ENCODE measurements around the gene NELFB. TPM values are rescaled to one million over a fixed set of nuclear protein-coding genes. Genes with fewer than 3 reads are reported as not detected.

Gene NELFB
- total and polyA plus RNA-seq, 9 of the 15 experiments (the other 6 are each of a cell fraction or from before 2014, with no cell fraction given), result 0.24 to 84.0 (median 29.7) TPM

DNA sequence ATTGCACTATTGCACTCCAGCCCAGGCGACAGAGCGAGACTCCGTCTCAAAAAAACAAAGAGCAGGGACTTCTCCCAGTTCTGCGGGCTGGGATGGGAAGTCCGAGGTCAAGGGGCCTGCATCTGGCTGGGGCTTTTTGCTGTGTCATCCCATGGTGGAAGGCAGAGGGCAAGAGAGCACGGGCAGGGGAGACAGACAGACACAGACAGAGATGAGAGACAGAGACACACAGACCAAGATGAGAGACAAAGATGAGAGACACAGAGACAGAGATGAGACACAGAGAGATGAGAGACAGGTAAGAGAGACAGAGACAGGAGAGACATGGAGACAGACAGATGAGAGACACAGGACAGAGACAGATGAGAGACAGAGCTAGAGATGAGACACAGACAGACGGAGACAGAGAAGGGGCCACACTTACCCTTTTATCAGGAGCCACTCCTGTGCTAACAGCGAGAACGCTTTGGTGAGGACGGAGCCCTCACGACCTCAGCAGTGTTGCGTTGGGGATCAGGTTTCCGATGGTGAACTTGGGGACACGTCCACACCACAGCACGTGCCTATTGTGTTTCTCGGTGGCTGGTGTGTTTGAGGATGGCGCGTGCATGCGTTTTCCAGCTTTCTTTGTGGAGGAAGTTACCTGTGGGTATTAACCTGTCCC is 13.5 kb downstream of the NELFB start (continued):
- TF ChIP-seq KAT7 (CRISPR knock-in tag; IDR thresholded peaks at IDR 0.05; ENCODE audit: borderline replicate concordance) (0 out of 2 replicates have a peak, but pooled peaks have one; percentile 31), BRD9 (IDR thresholded peaks at IDR 0.05; ENCODE audit: low read depth, partially characterized antibody) (peak; percentile 69), CXXC5 (CRISPR knock-in tag; IDR thresholded peaks at IDR 0.05) (peak; percentile 74), ARNT (IDR thresholded peaks at IDR 0.05) (peak; percentile 47 to 90; a peak in 2 of 4 replicates), RCOR1 (IDR thresholded peaks at IDR 0.05; ENCODE audit: borderline replicate concordance in 1 of 2, low read depth in 2 of 2, low read length in 2 of 2) (no peak)
- TF ChIP-seq, protein P1, sequence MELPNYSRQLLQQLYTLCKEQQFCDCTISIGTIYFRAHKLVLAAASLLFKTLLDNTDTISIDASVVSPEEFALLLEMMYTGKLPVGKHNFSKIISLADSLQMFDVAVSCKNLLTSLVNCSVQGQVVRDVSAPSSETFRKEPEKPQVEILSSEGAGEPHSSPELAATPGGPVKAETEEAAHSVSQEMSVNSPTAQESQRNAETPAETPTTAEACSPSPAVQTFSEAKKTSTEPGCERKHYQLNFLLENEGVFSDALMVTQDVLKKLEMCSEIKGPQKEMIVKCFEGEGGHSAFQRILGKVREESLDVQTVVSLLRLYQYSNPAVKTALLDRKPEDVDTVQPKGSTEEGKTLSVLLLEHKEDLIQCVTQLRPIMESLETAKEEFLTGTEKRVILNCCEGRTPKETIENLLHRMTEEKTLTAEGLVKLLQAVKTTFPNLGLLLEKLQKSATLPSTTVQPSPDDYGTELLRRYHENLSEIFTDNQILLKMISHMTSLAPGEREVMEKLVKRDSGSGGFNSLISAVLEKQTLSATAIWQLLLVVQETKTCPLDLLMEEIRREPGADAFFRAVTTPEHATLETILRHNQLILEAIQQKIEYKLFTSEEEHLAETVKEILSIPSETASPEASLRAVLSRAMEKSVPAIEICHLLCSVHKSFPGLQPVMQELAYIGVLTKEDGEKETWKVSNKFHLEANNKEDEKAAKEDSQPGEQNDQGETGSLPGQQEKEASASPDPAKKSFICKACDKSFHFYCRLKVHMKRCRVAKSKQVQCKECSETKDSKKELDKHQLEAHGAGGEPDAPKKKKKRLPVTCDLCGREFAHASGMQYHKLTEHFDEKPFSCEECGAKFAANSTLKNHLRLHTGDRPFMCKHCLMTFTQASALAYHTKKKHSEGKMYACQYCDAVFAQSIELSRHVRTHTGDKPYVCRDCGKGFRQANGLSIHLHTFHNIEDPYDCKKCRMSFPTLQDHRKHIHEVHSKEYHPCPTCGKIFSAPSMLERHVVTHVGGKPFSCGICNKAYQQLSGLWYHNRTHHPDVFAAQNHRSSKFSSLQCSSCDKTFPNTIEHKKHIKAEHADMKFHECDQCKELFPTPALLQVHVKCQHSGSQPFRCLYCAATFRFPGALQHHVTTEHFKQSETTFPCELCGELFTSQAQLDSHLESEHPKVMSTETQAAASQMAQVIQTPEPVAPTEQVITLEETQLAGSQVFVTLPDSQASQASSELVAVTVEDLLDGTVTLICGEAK (IDR thresholded peaks at IDR 0.05), result peak; percentile 58
- TF ChIP-seq, protein P1 (CRISPR knock-in tag; IDR thresholded peaks at IDR 0.05), result no peak
- TF ChIP-seq, protein P2, sequence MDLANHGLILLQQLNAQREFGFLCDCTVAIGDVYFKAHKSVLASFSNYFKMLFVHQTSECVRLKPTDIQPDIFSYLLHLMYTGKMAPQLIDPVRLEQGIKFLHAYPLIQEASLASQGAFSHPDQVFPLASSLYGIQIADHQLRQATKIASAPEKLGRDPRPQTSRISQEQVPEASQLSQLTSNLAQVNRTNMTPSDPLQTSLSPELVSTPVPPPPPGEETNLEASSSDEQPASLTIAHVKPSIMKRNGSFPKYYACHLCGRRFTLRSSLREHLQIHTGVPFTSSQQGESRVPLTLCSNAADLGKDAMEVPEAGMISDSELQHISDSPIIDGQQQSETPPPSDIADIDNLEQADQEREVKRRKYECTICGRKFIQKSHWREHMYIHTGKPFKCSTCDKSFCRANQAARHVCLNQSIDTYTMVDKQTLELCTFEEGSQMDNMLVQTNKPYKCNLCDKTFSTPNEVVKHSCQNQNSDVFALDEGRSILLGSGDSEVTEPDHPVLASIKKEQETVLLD (IDR thresholded peaks at IDR 0.05), result peak; percentile 85
- TF ChIP-seq, protein P3, sequence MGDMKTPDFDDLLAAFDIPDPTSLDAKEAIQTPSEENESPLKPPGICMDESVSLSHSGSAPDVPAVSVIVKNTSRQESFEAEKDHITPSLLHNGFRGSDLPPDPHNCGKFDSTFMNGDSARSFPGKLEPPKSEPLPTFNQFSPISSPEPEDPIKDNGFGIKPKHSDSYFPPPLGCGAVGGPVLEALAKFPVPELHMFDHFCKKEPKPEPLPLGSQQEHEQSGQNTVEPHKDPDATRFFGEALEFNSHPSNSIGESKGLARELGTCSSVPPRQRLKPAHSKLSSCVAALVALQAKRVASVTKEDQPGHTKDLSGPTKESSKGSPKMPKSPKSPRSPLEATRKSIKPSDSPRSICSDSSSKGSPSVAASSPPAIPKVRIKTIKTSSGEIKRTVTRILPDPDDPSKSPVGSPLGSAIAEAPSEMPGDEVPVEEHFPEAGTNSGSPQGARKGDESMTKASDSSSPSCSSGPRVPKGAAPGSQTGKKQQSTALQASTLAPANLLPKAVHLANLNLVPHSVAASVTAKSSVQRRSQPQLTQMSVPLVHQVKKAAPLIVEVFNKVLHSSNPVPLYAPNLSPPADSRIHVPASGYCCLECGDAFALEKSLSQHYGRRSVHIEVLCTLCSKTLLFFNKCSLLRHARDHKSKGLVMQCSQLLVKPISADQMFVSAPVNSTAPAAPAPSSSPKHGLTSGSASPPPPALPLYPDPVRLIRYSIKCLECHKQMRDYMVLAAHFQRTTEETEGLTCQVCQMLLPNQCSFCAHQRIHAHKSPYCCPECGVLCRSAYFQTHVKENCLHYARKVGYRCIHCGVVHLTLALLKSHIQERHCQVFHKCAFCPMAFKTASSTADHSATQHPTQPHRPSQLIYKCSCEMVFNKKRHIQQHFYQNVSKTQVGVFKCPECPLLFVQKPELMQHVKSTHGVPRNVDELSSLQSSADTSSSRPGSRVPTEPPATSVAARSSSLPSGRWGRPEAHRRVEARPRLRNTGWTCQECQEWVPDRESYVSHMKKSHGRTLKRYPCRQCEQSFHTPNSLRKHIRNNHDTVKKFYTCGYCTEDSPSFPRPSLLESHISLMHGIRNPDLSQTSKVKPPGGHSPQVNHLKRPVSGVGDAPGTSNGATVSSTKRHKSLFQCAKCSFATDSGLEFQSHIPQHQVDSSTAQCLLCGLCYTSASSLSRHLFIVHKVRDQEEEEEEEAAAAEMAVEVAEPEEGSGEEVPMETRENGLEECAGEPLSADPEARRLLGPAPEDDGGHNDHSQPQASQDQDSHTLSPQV (IDR thresholded peaks at IDR 0.05), result peak; percentile 83
- TF ChIP-seq, protein P4, sequence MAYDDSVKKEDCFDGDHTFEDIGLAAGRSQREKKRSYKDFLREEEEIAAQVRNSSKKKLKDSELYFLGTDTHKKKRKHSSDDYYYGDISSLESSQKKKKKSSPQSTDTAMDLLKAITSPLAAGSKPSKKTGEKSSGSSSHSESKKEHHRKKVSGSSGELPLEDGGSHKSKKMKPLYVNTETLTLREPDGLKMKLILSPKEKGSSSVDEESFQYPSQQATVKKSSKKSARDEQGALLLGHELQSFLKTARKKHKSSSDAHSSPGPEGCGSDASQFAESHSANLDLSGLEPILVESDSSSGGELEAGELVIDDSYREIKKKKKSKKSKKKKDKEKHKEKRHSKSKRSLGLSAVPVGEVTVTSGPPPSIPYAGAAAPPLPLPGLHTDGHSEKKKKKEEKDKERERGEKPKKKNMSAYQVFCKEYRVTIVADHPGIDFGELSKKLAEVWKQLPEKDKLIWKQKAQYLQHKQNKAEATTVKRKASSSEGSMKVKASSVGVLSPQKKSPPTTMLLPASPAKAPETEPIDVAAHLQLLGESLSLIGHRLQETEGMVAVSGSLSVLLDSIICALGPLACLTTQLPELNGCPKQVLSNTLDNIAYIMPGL (CRISPR knock-in tag; IDR thresholded peaks at IDR 0.05), result no peak
